ENCODE results near the gene CHADL.

The CHADL gene

GRCh38 chr22:41229730-41230400 is 10.9 kb downstream of the CHADL start:
- no peak for DNase-seq

GRCh38 chr22:41229215-41229614 is 11.5 kb downstream of the CHADL start:
- no peak for DNase-seq

- no peak for DNase-seq
These were observed 13.7 kb downstream of the CHADL start for GRCh38 chr22:41226723-41227655.

- DNase-seq, result no peak
These were observed 17.2 kb downstream of the CHADL start for GRCh38 chr22:41223535-41223934.

- DNase-seq, result no peak
These were observed 17.8 kb downstream of the CHADL start for GRCh38 chr22:41222846-41223507.

GRCh38 chr22:41217553-41218157 is 23.1 kb downstream of the CHADL start:
- DNase-seq, result no peak

GRCh38 chr22:41216984-41217383 is 23.7 kb downstream of the CHADL start:
- no peak for DNase-seq

GRCh38 chr22:41215926-41216325 is 24.8 kb downstream of the CHADL start:
- DNase-seq, result no peak

- DNase-seq, result no peak
These were observed 25.3 kb downstream of the CHADL start for GRCh38 chr22:41215409-41215808.

- no peak for DNase-seq
These were observed 34.0 kb downstream of the CHADL start for GRCh38 chr22:41206719-41207118.

GRCh38 chr22:41204992-41205900 is 35.5 kb downstream of the CHADL start, which contains the start of gene L3MBTL2:
TSS of gene L3MBTL2 (plus strand) at chr22:41205312. CDS start at chr22:41205363, 51 bp downstream.
- DNase-seq, result peak; percentile 99

- DNase-seq, result no peak
These were observed 36.7 kb downstream of the CHADL start for GRCh38 chr22:41204066-41204465.

- no peak for DNase-seq
These were observed 37.6 kb downstream of the CHADL start for GRCh38 chr22:41203118-41203517.

GRCh38 chr22:41201141-41201540 is 39.6 kb downstream of the CHADL start:
- no peak for DNase-seq

- peak; percentile 32 for DNase-seq
These were observed 42.6 kb downstream of the CHADL start for GRCh38 chr22:41198027-41198580.

GRCh38 chr22:41197038-41197972 is 43.4 kb downstream of the CHADL start:
- DNase-seq, result peak; percentile 79

GRCh38 chr22:41193829-41194228 is 46.9 kb downstream of the CHADL start:
- no peak for DNase-seq

GRCh38 chr22:41191467-41191866 is 49.3 kb downstream of the CHADL start:
- no peak for DNase-seq

- no peak for DNase-seq
These were observed 56.1 kb downstream of the CHADL start for GRCh38 chr22:41184679-41185078.

All from effector CD4-positive, alpha-beta T cell (primary cell).